Keratinocyte (primary cell): ENCODE measurements around the gene LRGUK. TPM values are rescaled to one million over a fixed set of nuclear protein-coding genes. Genes with fewer than 3 reads are reported as not detected.

Experiments used
- DNase-seq: peaks from one replicate; pipeline ENCODE4 v3.0.0-alpha.2; 2011; ENCODE audit warnings: low read depth, missing footprints, low spot score
- FAIRE-seq: peaks from 2 replicates; lab custom pipeline; 2011; peaks lifted over from hg19 to GRCh38; lab: Jason Lieb, UNC
- H2AFZ ChIP-seq: 2 replicates; pipeline ENCODE4 v1.6.0; 2012; ENCODE audit warnings: low read length, control low read depth, inconsistent platforms; ENCODE audit not compliant: control insufficient read depth
- H3K27ac ChIP-seq: 2 replicates; pipeline ENCODE4 v1.5.1; 2011; ENCODE audit warnings: low read length; ENCODE audit not compliant: control insufficient read depth, insufficient read depth
- H3K27me3 ChIP-seq: 3 replicates; pipeline ENCODE4 v1.6.0; 2011; ENCODE audit warnings: low read length; ENCODE audit not compliant: control insufficient read depth, insufficient read depth; ENCODE audit errors: extremely low read depth
- H3K36me3 ChIP-seq, 2 experiments: 2 replicates in 1 of 2; 3 replicates in 1 of 2; pipeline ENCODE4 v1.5.1; 2011; ENCODE audit warnings: low read length in 2 of 2, mild to moderate bottlenecking in 1 of 2; ENCODE audit not compliant: control insufficient read depth in 2 of 2, insufficient read depth in 2 of 2; ENCODE audit errors: extremely low read depth in 1 of 2
- H3K4me1 ChIP-seq: 3 replicates; pipeline ENCODE4 v1.5.1; 2011; ENCODE audit warnings: low read length; ENCODE audit not compliant: control insufficient read depth, insufficient read depth; ENCODE audit errors: extremely low read depth
- H3K4me2 ChIP-seq: 3 replicates; pipeline ENCODE4 v1.6.0; 2011; ENCODE audit warnings: low read depth, low read length; ENCODE audit not compliant: control insufficient read depth, insufficient read depth; ENCODE audit errors: extremely low read depth
- H3K4me3 ChIP-seq, 3 experiments: fragments of 200-600 bp in 1 of 3; sonication (generic) in 1 of 3; 2 replicates in 2 of 3; 3 replicates in 1 of 3; pipeline ENCODE4 v1.5.1; 2011 to 2016; ENCODE audit warnings: low read length in 3 of 3, mild to moderate bottlenecking in 3 of 3, control low read depth in 2 of 3, inconsistent platforms in 1 of 3, low read depth in 1 of 3, mixed read lengths in 1 of 3, mixed run types in 1 of 3, moderate library complexity in 1 of 3; ENCODE audit not compliant: control insufficient read depth in 2 of 3, insufficient read depth in 2 of 3; ENCODE audit errors: extremely low read depth in 1 of 3
- H3K79me2 ChIP-seq: 2 replicates; pipeline ENCODE4 v1.6.0; 2012; ENCODE audit warnings: low read length; ENCODE audit not compliant: control insufficient read depth, insufficient read depth
- H3K9ac ChIP-seq: 3 replicates; pipeline ENCODE4 v1.6.0; 2011; ENCODE audit warnings: low read length; ENCODE audit not compliant: control insufficient read depth, insufficient read depth; ENCODE audit errors: extremely low read depth
- H3K9me1 ChIP-seq: 3 replicates; pipeline ENCODE4 v1.6.0; 2011; ENCODE audit warnings: low read length; ENCODE audit not compliant: control insufficient read depth, insufficient read depth; ENCODE audit errors: extremely low read depth
- H3K9me3 ChIP-seq: 2 replicates; pipeline ENCODE4 v1.5.1; 2012; ENCODE audit warnings: low read depth, low read length; ENCODE audit not compliant: control insufficient read depth
- H4K20me1 ChIP-seq: 3 replicates; pipeline ENCODE4 v1.6.0; 2011; ENCODE audit warnings: low read length; ENCODE audit not compliant: control insufficient read depth, insufficient read depth; ENCODE audit errors: extremely low read depth
- CTCF ChIP-seq, 3 experiments: IDR thresholded peaks in 1 of 3; conservative IDR thresholded peaks in 1 of 3; optimal IDR thresholded peaks in 1 of 3; 2 replicates in 2 of 3; 3 replicates in 1 of 3; pipeline versions ENCODE3 to v1.5.1; 2011; ENCODE audit warnings: low read length in 3 of 3, mild to moderate bottlenecking in 3 of 3, moderate library complexity in 2 of 3, control low read depth in 1 of 3, inconsistent platforms in 1 of 3; ENCODE audit not compliant: insufficient read depth in 2 of 3; ENCODE audit errors: extremely low read depth in 1 of 3
- EZH2 ChIP-seq: IDR thresholded peaks from one replicate; pipeline ENCODE4 v1.6.1; 2012; ENCODE audit warnings: inconsistent platforms, mild to moderate bottlenecking, low read length, moderate library complexity
- dilution Hi-C: fragments of 300-500 bp; cut with MboI; formaldehyde crosslinking; loops from one replicate; pipeline ENCODE4 v1.7.0; 2020; ENCODE audit warnings: low sequenced_read_pairs; ENCODE audit not compliant: extremely low pct_ligation_motif_present
- polyA plus RNA-seq, 5 experiments: library from polyadenylated mRNA; depleted of rRNA in 3 of 5; stranded (reverse) in 3 of 5; stranded (forward) in 1 of 5; unstranded in 1 of 5; fragments of >200 nt; gene quantifications; 1 replicate in 1 of 5; 2 replicates in 3 of 5; 3 replicates in 1 of 5; pipeline versions ENCODE4 v1.2.1 to v1.2.3, GENCODE V29; 2011 to 2012; ENCODE audit warnings: missing spikeins in 2 of 5, low read depth in 1 of 5, low replicate concordance in 1 of 5

Gene LRGUK
- polyA plus RNA-seq, 1 donor (not counting 4 experiments of a cell fraction or from before 2014, with no cell fraction given), result 0.50 TPM

DNA sequence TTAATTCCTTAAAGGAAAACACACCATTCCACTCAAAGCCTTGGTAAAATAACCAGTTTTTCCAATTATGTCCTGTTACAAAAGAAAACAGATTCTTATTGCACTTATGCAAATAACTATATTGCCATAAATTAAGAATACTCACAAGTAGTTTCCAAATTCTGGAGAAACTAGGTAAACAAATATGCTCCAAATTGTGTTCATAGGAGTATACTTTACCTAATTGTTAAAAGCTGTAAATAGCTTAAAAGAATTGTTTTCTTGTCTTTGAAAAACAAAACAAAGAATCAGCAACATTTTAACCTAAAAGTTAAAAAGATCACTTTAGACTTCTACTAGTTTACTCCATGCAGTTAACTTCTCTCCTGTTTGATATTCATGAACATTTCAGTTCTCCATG lies 38.9 kb upstream of the LRGUK start:
- Histone ChIP-seq H3K27me3 (no peaks in the 10 kb centered on the region), H3K4me2 (no peak overlapping the region), H3K4me3 (no peak overlapping the region), H3K27ac (no peak overlapping the region), H3K36me3 (no peaks in the 10 kb centered on the region), H3K9me1 (no peaks in the 10 kb centered on the region), H3K9ac (no peak overlapping the region), H4K20me1 (no peaks in the 10 kb centered on the region), H3K79me2 (no peaks in the 10 kb centered on the region), H3K4me1 (no peaks in the 10 kb centered on the region), H3K9me3 (peaks cover 3% of the 10 kb centered on the region), H2AFZ (no peak overlapping the region)
- DNase-seq (no peak), FAIRE-seq (no peak)
- TF ChIP-seq EZH2 (no peak), CTCF (optimal IDR thresholded peaks at IDR 0.05 in 1 of 3, IDR thresholded peaks at IDR 0.05 in 1 of 3, conservative IDR thresholded peaks at IDR 0.05 in 1 of 3; ENCODE audit: extremely low read depth in 1 of 3, insufficient read depth in 2 of 3, low read length in 3 of 3) (no peak)
- dilution Hi-C loops, result no loop called here

- no peak for DNase-seq
- dilution Hi-C loops, result no loop called here
- TF ChIP-seq EZH2, result no peak
- no peak for TF ChIP-seq CTCF (optimal IDR thresholded peaks at IDR 0.05 in 1 of 3, IDR thresholded peaks at IDR 0.05 in 1 of 3, conservative IDR thresholded peaks at IDR 0.05 in 1 of 3; ENCODE audit: extremely low read depth in 1 of 3, insufficient read depth in 2 of 3, low read length in 3 of 3)
- FAIRE-seq, result no peak
- no peaks in the 10 kb centered on the region for H3K4me1 ChIP-seq
- no peak overlapping the region for H3K9ac ChIP-seq
- H3K79me2 ChIP-seq, result no peaks in the 10 kb centered on the region
- no peaks in the 10 kb centered on the region for H3K27me3 ChIP-seq
- no peak overlapping the region for H3K27ac ChIP-seq
- H4K20me1 ChIP-seq, result no peaks in the 10 kb centered on the region
- H3K4me3 ChIP-seq, result no peak overlapping the region
- no peaks in the 10 kb centered on the region for H3K36me3 ChIP-seq
- no peak overlapping the region for H2AFZ ChIP-seq
- no peaks in the 10 kb centered on the region for H3K9me1 ChIP-seq
- peaks cover 3% of the 10 kb centered on the region for H3K9me3 ChIP-seq
- no peak overlapping the region for H3K4me2 ChIP-seq
These were observed 37.7 kb upstream of the LRGUK start for GRCh38 chr7:134089446-134089845.
